ENCODE data around the gene MINPP1.

The MINPP1 gene

DNA sequence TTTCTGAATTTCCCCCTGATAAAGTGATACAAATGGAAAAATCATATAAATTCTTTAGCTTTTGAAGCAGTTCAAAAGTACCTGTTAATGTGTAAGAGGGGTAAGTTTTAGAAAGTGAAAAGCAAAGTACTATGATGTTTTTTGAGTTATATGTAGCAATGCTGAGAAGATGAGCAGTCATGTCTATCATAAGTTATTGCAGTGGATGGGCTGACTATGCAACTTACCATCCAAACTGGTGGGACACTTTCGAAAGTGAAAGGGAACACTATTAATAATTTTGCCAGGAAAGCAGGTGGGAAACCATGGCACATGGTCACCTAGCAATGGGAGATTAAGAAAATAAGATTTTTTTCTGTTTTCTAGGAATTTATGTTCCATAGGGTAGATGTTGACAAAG, 4.1 kb downstream of the MINPP1 start:
- no peak overlapping the region for H3K4me3 ChIP-seq (ENCODE audit: low read depth, low read length)
- TF ChIP-seq, protein P1, sequence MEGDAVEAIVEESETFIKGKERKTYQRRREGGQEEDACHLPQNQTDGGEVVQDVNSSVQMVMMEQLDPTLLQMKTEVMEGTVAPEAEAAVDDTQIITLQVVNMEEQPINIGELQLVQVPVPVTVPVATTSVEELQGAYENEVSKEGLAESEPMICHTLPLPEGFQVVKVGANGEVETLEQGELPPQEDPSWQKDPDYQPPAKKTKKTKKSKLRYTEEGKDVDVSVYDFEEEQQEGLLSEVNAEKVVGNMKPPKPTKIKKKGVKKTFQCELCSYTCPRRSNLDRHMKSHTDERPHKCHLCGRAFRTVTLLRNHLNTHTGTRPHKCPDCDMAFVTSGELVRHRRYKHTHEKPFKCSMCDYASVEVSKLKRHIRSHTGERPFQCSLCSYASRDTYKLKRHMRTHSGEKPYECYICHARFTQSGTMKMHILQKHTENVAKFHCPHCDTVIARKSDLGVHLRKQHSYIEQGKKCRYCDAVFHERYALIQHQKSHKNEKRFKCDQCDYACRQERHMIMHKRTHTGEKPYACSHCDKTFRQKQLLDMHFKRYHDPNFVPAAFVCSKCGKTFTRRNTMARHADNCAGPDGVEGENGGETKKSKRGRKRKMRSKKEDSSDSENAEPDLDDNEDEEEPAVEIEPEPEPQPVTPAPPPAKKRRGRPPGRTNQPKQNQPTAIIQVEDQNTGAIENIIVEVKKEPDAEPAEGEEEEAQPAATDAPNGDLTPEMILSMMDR (IDR thresholded peaks at IDR 0.05; ENCODE audit: low read depth, low read length) = no peak
- DNase-seq (ENCODE audit: low read depth, low spot score) = no peak
- in situ Hi-C loops (cut with HindIII; ENCODE audit: low sequenced_read_pairs) = no loop called here

GRCh38 chr10:87510025-87510424, 5.3 kb downstream of the MINPP1 start:
- DNase-seq (ENCODE audit: low read depth, low spot score) = no peak
- in situ Hi-C loops (cut with HindIII; ENCODE audit: low sequenced_read_pairs) = no loop called here
- TF ChIP-seq, protein P1 (IDR thresholded peaks at IDR 0.05; ENCODE audit: low read depth, low read length) = no peak
- no peak overlapping the region for H3K4me3 ChIP-seq (ENCODE audit: low read depth, low read length)

- no peak overlapping the region for H3K4me3 ChIP-seq (ENCODE audit: low read depth, low read length)
- TF ChIP-seq, protein P1 (IDR thresholded peaks at IDR 0.05; ENCODE audit: low read depth, low read length) = no peak
- in situ Hi-C loops (cut with HindIII; ENCODE audit: low sequenced_read_pairs) = no loop called here
- DNase-seq (ENCODE audit: low read depth, low spot score) = no peak
These were observed 6.8 kb downstream of the MINPP1 start for GRCh38 chr10:87511526-87511925.

- in situ Hi-C loops (cut with HindIII; ENCODE audit: low sequenced_read_pairs) = no loop called here
- TF ChIP-seq, protein P1 (IDR thresholded peaks at IDR 0.05; ENCODE audit: low read depth, low read length) = no peak
- no peak overlapping the region for H3K4me3 ChIP-seq (ENCODE audit: low read depth, low read length)
- no peak for DNase-seq (ENCODE audit: low read depth, low spot score)
These were observed 14.2 kb downstream of the MINPP1 start for GRCh38 chr10:87518937-87519336.

DNA sequence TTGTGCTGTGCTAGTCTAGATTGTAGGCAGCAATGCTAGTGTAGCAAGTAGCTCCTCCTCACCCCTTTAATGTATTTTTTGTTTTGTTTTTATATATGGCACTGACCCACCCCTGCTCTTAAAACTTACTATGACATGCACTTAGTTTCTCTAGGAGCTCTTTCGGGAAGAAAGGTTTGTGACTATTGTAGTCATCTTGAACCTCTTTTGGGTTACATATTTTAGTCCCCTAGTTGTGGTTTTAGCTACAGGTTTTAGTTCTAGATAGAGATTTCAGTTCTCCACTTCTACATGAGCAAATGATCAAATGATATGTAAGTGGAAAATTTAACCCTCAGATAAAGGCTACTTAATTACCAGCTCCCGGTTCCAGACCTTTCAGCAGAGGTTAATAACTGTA, 14.9 kb downstream of the MINPP1 start:
- no peak overlapping the region for H3K4me3 ChIP-seq (ENCODE audit: low read depth, low read length)
- in situ Hi-C loops (cut with HindIII; ENCODE audit: low sequenced_read_pairs) = no loop called here
- TF ChIP-seq, protein P1 (IDR thresholded peaks at IDR 0.05; ENCODE audit: low read depth, low read length) = no peak
- no peak for DNase-seq (ENCODE audit: low read depth, low spot score)

DNA sequence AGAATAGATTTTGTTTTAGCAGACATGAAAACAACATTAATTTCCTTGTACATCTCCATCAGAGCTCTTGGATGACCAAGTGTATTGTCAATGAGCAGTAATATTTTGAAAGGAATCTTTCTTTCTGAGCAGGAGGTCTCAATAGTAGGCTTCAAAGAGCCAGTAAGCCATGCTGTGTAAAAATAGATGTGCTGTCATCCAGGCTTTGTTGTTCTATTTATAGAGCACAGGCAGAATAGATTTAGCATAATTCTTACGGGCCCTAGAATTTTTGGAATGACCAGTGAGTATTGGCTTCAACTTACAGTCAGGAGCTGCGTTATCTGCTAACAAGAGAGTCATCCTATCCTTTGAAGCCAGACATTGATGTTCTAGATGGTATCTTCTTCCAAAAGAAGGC, 19.0 kb downstream of the MINPP1 start:
- TF ChIP-seq, protein P1 (IDR thresholded peaks at IDR 0.05; ENCODE audit: low read depth, low read length) = no peak
- no peak overlapping the region for H3K4me3 ChIP-seq (ENCODE audit: low read depth, low read length)
- in situ Hi-C loops (cut with HindIII; ENCODE audit: low sequenced_read_pairs) = no loop called here
- DNase-seq (ENCODE audit: low read depth, low spot score) = no peak

DNA sequence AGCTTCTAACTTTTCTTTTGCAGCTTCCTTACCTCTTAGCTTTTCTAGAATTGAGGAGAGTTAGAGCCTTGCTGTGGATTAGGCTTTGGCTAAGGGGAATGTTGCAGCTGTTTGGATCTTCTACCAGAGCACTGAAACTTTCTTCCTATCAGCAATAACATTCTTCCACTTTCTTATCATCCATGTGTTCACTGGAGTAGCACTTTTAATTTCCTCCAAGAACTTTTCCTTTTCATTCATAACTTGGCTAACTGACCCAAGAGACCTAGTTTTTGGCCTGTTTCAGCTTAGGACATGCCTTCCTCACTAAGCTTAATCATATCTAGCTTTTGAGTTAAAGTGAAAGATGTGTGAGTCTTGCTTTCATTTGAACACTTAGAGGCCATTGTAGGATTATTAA, 19.6 kb downstream of the MINPP1 start:
- no peak for DNase-seq (ENCODE audit: low read depth, low spot score)
- TF ChIP-seq, protein P1 (IDR thresholded peaks at IDR 0.05; ENCODE audit: low read depth, low read length) = no peak
- in situ Hi-C loops (cut with HindIII; ENCODE audit: low sequenced_read_pairs) = no loop called here
- no peak overlapping the region for H3K4me3 ChIP-seq (ENCODE audit: low read depth, low read length)

Data from astrocyte of the spinal cord (primary cell).